HL-60/S4 treated with phorbol 12-myristate 13-acetate at 8.2 ng/mL for 4 days and 3 days (cell line): ENCODE data around the gene TMPRSS15.

Experiments used
- in situ Hi-C: fragments of 300-500 bp; cut with MboI; formaldehyde crosslinking; loops from 2 replicates; pipeline ENCODE4 v1.15.0; 2022; ENCODE audit warnings: low sequenced_read_pairs

TMPRSS15 gene

GRCh38 chr21:18350216-18350615, 53.4 kb downstream of the TMPRSS15 start:
- in situ Hi-C loops = no loop called here

DNA sequence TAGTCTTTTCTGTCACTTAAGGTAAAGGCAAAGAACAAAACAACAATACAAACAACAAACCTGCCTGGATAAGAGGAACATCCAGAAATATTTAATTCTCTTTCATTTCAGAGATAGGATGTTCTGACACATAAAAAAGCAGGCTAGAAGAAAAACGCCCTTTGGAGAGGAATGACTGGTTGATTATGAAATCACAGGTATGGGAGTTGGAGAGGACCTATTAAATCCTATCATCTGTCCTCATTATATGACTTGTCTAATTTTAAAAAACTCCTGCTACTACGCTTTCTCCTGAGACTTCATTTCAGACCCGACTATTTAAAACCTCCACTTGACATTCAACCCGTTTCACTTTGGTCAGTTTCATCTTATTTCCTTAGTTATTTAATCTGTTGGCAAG, 54.1 kb downstream of the TMPRSS15 start:
- in situ Hi-C loops = no loop called here

- in situ Hi-C loops = no loop called here
Observed at GRCh38 chr21:18340387-18340942, 63.1 kb downstream of the TMPRSS15 start.

DNA sequence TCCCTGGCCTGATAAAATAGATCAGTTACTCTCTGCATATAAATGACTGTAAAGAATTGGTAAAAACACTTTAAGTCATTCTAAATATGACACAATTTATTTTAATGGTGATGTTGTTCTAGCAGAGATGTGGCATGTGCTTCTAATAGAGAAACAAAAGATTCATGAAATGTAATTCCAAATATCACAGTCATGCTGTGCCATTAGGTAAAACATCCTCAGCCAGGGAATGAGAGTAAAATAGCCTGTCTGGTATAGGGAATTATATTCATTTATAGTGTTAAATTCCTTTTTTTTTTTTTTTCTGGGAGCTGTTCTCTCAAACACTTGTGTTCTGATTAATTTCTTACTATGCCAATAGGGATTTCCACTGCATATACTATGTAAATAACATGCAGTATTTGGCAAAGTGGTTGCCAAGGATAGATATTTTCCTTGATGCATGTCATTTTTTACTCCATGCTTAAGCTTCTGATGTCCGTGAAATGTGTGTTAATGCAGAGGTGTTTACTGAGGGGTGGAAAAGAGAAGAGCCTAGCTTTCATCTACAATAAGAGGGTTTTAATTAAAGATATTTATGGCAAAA, 67.8 kb downstream of the TMPRSS15 start:
- in situ Hi-C loops = no loop called here

- in situ Hi-C loops = no loop called here
Observed at GRCh38 chr21:18334066-18334465, 69.5 kb downstream of the TMPRSS15 start.

GRCh38 chr21:18318156-18318555, 85.4 kb downstream of the TMPRSS15 start:
- in situ Hi-C loops = no loop called here

DNA sequence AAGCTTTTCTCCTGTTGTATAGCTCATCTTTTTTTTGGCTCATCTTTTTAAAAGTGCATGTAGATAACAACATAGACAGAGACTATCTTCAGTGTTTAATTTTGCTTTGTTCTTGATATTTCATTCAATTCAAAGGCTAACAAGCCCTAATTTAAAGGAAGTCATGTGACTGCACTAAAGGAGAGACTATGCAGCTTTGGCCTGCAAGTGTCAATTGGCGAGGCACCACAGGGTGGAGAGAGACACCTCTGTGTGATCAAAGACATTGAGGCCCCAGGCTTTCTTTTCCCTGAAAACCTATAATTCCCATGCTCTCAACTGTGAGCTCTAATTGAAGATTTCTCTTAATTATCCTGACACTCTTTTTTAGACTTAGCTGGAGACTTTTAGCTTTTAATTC, 105.4 kb downstream of the TMPRSS15 start:
- in situ Hi-C loops = no loop called here

- in situ Hi-C loops = no loop called here
Observed at GRCh38 chr21:18294100-18294499, 109.5 kb downstream of the TMPRSS15 start.

DNA sequence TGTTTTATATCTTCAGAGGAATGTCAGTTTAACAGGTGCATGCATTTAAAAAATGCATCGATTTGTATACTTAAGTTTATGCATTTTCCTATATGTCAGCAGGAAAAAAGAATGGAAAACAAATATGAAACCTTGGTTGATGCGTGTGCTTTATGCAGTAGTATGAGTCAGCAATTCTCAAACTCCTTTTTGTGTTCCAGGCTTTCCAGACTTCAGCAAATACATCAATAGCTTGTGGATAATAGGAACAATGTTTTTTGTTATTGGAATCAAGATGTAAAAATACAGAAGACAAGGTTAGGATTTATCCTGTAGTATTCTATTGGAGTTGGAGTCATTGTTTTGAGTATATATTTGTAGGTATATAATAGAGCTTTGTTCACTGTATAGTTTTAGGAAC, 113.7 kb downstream of the TMPRSS15 start:
- in situ Hi-C loops = no loop called here

- in situ Hi-C loops = no loop called here
Observed at GRCh38 chr21:18285379-18285778, 118.2 kb downstream of the TMPRSS15 start.

DNA sequence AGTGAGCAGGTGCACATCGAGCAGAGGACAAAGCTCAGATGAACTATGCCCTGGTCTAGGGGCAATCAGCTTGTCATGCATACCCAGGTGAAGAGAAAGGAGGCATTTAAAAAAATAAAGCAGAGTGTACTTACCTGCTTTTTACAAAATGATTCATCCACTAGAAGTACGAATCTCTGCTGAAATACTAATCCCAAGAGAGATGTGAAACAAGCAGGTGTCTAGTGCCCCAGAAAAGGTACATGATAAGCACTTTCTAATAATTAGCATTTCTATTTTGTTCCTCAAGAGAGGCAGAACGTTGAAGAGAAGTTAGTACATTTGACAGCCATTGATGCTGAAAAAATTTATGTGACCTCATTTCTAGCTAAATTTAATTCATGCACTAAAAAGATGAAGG, 127.8 kb downstream of the TMPRSS15 start:
- in situ Hi-C loops = no loop called here

DNA sequence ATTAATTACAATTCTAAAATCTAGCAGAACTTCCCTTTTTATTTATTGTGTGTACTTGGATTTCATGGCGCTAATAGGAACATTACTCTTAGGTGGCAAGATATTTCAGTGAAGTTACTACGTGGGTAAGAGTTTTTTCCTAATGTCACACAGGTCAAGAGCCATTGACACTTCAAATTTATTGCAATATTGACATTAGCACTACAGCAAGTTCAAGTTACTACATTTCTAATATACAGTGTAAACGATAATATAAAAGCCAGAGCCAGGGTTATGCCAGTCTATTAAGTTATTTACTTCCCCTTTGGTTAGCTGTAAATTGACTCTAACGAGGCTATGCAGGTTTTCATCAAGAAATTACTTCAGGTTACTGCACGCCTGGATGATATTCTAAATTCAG, 129.2 kb downstream of the TMPRSS15 start:
- in situ Hi-C loops = no loop called here

- in situ Hi-C loops = no loop called here
Observed at GRCh38 chr21:18273400-18273799, 130.2 kb downstream of the TMPRSS15 start.

GRCh38 chr21:18269856-18270255, 133.7 kb downstream of the TMPRSS15 start:
- in situ Hi-C loops = no loop called here

DNA sequence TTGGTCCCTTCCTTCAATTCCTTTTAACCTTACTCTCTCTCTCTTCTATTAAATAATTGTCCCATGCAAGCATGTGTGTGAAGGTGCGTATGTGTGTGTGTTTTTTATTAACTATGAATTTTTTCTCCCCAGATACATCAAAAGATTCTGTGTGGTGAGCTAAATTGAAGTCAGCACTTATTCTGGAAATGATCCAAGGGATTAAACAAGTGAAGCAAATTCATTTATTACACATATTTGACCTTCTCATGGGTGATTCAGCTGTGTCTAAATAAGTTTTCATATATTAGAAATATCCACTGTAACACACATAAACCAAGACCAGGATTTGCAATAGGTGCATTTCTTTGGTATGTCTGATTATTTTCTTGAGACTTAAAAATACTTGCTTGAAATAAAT, 134.7 kb downstream of the TMPRSS15 start:
- in situ Hi-C loops = no loop called here

DNA sequence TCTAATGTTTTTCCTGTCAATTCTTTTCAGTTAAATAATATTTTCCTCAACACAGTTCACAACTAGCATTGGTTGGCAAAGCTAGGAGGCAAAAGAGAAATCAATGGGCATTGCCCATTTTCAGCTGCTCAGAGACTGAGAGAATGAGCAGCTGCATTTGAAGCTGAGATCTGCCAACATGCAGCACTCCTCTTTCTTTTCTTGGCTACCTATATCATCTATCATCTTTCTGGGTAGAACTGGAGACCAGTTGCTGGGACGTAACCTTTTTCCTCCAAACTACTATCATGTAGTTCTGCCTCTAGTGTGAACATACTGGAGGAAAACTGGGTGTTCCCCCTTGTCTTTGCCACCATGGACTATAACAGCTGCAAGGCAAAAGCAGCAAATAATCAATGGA, 136.1 kb downstream of the TMPRSS15 start:
- in situ Hi-C loops = no loop called here

- in situ Hi-C loops = no loop called here
Observed at GRCh38 chr21:18265944-18266343, 137.6 kb downstream of the TMPRSS15 start.

GRCh38 chr21:18253799-18254198, 149.8 kb downstream of the TMPRSS15 start:
- in situ Hi-C loops = no loop called here

- in situ Hi-C loops = no loop called here
Observed at GRCh38 chr21:18253221-18253620, 150.4 kb downstream of the TMPRSS15 start.

- in situ Hi-C loops = no loop called here
Observed at GRCh38 chr21:18252680-18253079, 150.9 kb downstream of the TMPRSS15 start.

DNA sequence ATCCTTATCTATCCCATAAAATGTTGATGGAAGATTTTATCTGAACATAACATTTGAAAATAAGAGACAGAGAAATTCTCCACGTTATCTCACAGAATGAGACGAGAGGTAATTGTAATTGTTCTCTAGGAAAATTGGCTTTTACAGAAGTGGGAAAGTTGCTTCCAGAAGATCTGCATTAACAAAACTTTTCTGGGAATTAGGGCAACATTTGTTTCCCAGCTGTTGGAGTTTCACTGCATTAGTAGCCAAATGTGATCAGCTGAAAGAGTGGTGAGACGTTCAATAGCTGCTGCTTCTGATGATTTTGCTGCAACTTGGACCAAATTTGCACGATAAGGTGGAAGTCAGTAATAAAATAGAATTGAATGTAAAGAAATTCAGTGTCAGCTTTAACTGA, 151.3 kb downstream of the TMPRSS15 start:
- in situ Hi-C loops = no loop called here

DNA sequence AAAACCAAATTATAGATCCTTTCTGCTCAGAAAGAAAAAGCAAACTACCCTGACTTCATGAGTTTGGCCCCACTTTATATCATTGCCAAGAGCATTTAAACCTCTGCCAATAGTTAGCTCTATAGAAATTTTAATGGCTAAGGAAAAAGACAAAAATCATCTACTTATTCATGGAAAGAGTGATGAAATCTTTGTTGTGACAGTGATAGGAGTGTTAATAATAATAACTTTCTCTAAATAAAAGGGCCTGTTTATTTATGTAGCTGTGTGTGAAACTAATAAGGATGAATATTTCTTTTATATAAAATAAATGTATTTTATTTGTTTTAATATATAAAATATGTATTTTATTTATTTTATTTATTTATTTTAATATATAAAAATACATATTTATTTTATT, 152.5 kb downstream of the TMPRSS15 start:
- in situ Hi-C loops = no loop called here

DNA sequence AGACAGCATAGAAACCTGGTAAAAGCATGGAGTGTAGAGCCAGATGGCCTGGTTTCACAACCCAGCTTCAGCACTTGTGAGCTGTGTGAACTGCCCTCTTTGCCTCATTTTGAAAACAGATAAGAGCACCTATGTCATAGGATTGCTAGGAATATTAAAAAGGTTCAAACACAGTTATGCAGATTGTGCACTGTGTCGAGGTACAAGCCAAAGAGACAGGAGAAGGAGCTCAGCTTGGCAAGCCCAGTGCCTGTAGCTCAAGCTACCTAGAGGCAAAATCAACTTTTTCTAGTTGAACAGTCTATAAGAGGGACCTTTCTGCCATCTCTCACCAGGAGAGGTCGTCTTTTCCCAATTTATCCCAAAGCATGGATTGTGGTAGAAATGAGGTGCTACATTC, 153.9 kb downstream of the TMPRSS15 start:
- in situ Hi-C loops = no loop called here
